H1 (cell line): ENCODE data around the gene IFNA2. TPM values are rescaled to one million over a fixed set of nuclear protein-coding genes. Genes with fewer than 3 reads are reported as not detected.

ENCODE experiments used
- CTCF ChIA-PET: fragments of 300-600 bp; sonication (Branson Sonifier 250); formaldehyde crosslinking; loops from one replicate; lab custom pipeline; 2021; ENCODE audit not compliant: partially characterized antibody; lab: Charles Lee
- POLR2A ChIA-PET: fragments of 300-600 bp; sonication (Branson Sonifier 250); formaldehyde crosslinking; loops from one replicate; lab custom pipeline; 2021; ENCODE audit warnings: inconsistent platforms; ENCODE audit not compliant: partially characterized antibody; lab: Charles Lee
- DNase-seq, 2 experiments: peaks; one replicate each; pipeline versions ENCODE4 v3.0.0 to v3.0.0-alpha.2; 2010 to 2022; ENCODE audit warnings: low spot score in 2 of 2, low read depth in 1 of 2, mixed read lengths in 1 of 2
- FAIRE-seq: peaks from 2 replicates; lab custom pipeline; 2011; peaks lifted over from hg19 to GRCh38; lab: Jason Lieb, UNC
- H2AFZ ChIP-seq: 2 replicates; pipeline ENCODE4 v1.8.1; 2012; ENCODE audit warnings: low read length, inconsistent platforms
- H2AK5ac ChIP-seq: 2 replicates; pipeline ENCODE4 v1.6.1; 2013; ENCODE audit warnings: low read depth, low read length
- H2BK120ac ChIP-seq: replicated peaks from 2 replicates; pipeline ENCODE3; 2013; ENCODE audit warnings: low read depth, low read length, inconsistent platforms
- H2BK12ac ChIP-seq: 2 replicates; pipeline ENCODE4 v1.6.1; 2013; ENCODE audit warnings: low read depth, low read length
- H2BK15ac ChIP-seq: 2 replicates; pipeline ENCODE4 v1.6.1; 2013; ENCODE audit warnings: low read length
- H2BK20ac ChIP-seq: 2 replicates; pipeline ENCODE4 v1.6.1; 2013; ENCODE audit warnings: low read length
- H2BK5ac ChIP-seq: 2 replicates; pipeline ENCODE4 v1.6.1; 2013; ENCODE audit warnings: low read depth, low read length
- H3K14ac ChIP-seq: 2 replicates; pipeline ENCODE4 v1.6.1; 2013; ENCODE audit warnings: inconsistent platforms; ENCODE audit not compliant: insufficient read length
- H3K18ac ChIP-seq: 2 replicates; pipeline ENCODE4 v1.6.1; 2013; ENCODE audit warnings: low read length; ENCODE audit errors: extremely low read depth
- H3K23ac ChIP-seq: 2 replicates; pipeline ENCODE4 v1.6.1; 2013; ENCODE audit warnings: inconsistent platforms; ENCODE audit not compliant: insufficient read length
- H3K23me2 ChIP-seq: 2 replicates; pipeline ENCODE4 v1.6.1; 2013; ENCODE audit warnings: low read depth, low read length
- H3K27ac ChIP-seq: 2 replicates; pipeline ENCODE4 v1.6.1; 2011; ENCODE audit warnings: low read depth, low read length, inconsistent platforms
- H3K27me3 ChIP-seq, 4 experiments: replicated peaks in 1 of 4; 1 replicate in 1 of 4; 2 replicates in 3 of 4; pipeline versions ENCODE4 v1.6.1 to v1.8.1; 2011 to 2013; ENCODE audit warnings: low read length in 3 of 4, mild to moderate bottlenecking in 3 of 4, inconsistent platforms in 2 of 4, mixed read lengths in 2 of 4, moderate library complexity in 1 of 4; ENCODE audit not compliant: control insufficient read depth in 3 of 4, insufficient read depth in 3 of 4; ENCODE audit errors: extremely low read depth in 1 of 4
- H3K36me3 ChIP-seq, 4 experiments: 2 replicates each; pipeline versions ENCODE4 v1.6.1 to v1.8.1; 2011 to 2013; ENCODE audit warnings: mild to moderate bottlenecking in 4 of 4, low read length in 3 of 4, moderate library complexity in 2 of 4, control low read depth in 1 of 4, inconsistent platforms in 1 of 4; ENCODE audit not compliant: insufficient read depth in 4 of 4, control insufficient read depth in 2 of 4
- H3K4ac ChIP-seq: replicated peaks from 2 replicates; pipeline ENCODE3; 2013; ENCODE audit warnings: low read length, low read depth, mixed read lengths, inconsistent platforms; ENCODE audit not compliant: insufficient read length
- H3K4me1 ChIP-seq, 4 experiments: replicated peaks in 1 of 4; 1 replicate in 1 of 4; 2 replicates in 3 of 4; pipeline versions ENCODE4 v1.6.1 to v1.8.1; 2011 to 2013; ENCODE audit warnings: low read length in 3 of 4, inconsistent platforms in 2 of 4, mixed read lengths in 1 of 4; ENCODE audit not compliant: insufficient read depth in 4 of 4, control insufficient read depth in 3 of 4
- H3K4me2 ChIP-seq, 2 experiments: 2 replicates each; pipeline versions ENCODE4 v1.6.1 to v1.8.1; 2011 to 2013; ENCODE audit warnings: low read depth in 2 of 2, low read length in 2 of 2, control low read depth in 1 of 2, inconsistent platforms in 1 of 2, mild to moderate bottlenecking in 1 of 2; ENCODE audit not compliant: insufficient read depth in 1 of 2
- H3K4me3 ChIP-seq, 4 experiments: fragments of 200-600, 300-600 bp in 1 of 4; sonication (generic), shearing (Covaris generic), sonication (Bioruptor Twin) in 1 of 4; 2 replicates each; pipeline versions ENCODE4 v1.5.1 to v1.8.1; 2011 to 2016; ENCODE audit warnings: low read length in 4 of 4, low read depth in 3 of 4, control low read depth in 2 of 4, inconsistent platforms in 2 of 4, mild to moderate bottlenecking in 2 of 4, mixed read lengths in 1 of 4, moderate library complexity in 1 of 4; ENCODE audit not compliant: insufficient read depth in 2 of 4; ENCODE audit errors: extremely low read depth in 1 of 4
- H3K56ac ChIP-seq: replicated peaks from 2 replicates; pipeline ENCODE3; 2013; ENCODE audit warnings: low read depth, mild to moderate bottlenecking, mixed read lengths, low read length, inconsistent platforms; ENCODE audit not compliant: insufficient read length
- H3K79me1 ChIP-seq: 2 replicates; pipeline ENCODE4 v1.6.1; 2013; ENCODE audit warnings: low read depth, low read length, control low read depth
- H3K79me2 ChIP-seq, 2 experiments: 2 replicates each; pipeline versions ENCODE4 v1.6.1 to v1.8.1; 2012 to 2013; ENCODE audit warnings: low read length in 2 of 2, mild to moderate bottlenecking in 2 of 2, inconsistent platforms in 1 of 2; ENCODE audit not compliant: insufficient read depth in 2 of 2, control insufficient read depth in 1 of 2
- H3K9ac ChIP-seq, 4 experiments: replicated peaks in 1 of 4; 1 replicate in 1 of 4; 2 replicates in 3 of 4; pipeline versions ENCODE4 v1.6.1 to v1.8.1; 2011 to 2013; ENCODE audit warnings: low read depth in 3 of 4, low read length in 3 of 4, control low read depth in 2 of 4, mild to moderate bottlenecking in 2 of 4, moderate library complexity in 2 of 4, inconsistent platforms in 1 of 4; ENCODE audit errors: extremely low read depth in 1 of 4
- H3K9me3 ChIP-seq, 2 experiments: 2 replicates each; pipeline versions ENCODE4 v1.6.1 to v1.8.1; 2012 to 2013; ENCODE audit warnings: mild to moderate bottlenecking in 2 of 2, moderate library complexity in 2 of 2, control low read depth in 1 of 2, inconsistent platforms in 1 of 2, low read depth in 1 of 2, low read length in 1 of 2, mixed read lengths in 1 of 2; ENCODE audit not compliant: insufficient read depth in 2 of 2
- H4K20me1 ChIP-seq, 2 experiments: replicated peaks in 1 of 2; 2 replicates each; pipeline versions ENCODE3 to v1.8.1; 2011 to 2013; ENCODE audit warnings: inconsistent platforms in 2 of 2, low read length in 2 of 2, mild to moderate bottlenecking in 1 of 2; ENCODE audit not compliant: insufficient read depth in 2 of 2, control insufficient read depth in 1 of 2
- H4K5ac ChIP-seq: 2 replicates; pipeline ENCODE4 v1.6.1; 2013; ENCODE audit warnings: low read length, low read depth, mixed read lengths, inconsistent platforms; ENCODE audit not compliant: insufficient read length
- H4K8ac ChIP-seq: 2 replicates; pipeline ENCODE4 v1.8.0; 2013; ENCODE audit warnings: mild to moderate bottlenecking, moderate library complexity, low read length, inconsistent platforms; ENCODE audit not compliant: insufficient read depth; ENCODE audit errors: extremely low read depth
- H4K91ac ChIP-seq: replicated peaks from 2 replicates; pipeline ENCODE3; 2013; ENCODE audit warnings: low read length, mixed read lengths, inconsistent platforms; ENCODE audit not compliant: insufficient read length
- BRCA1 ChIP-seq: IDR thresholded peaks from 2 replicates; pipeline ENCODE4 v1.6.1; 2012; ENCODE audit warnings: low read depth, low read length, improper control_type of control experiment
- CBX8 ChIP-seq: fragments of 300-800, 300-1000 bp; sonication (generic); IDR thresholded peaks from 2 replicates; pipeline ENCODE4 v1.7.1; 2016; ENCODE audit warnings: low read depth, low read length, borderline replicate concordance
- CHD1 ChIP-seq: IDR thresholded peaks from 2 replicates; pipeline ENCODE4 v1.6.1; 2012; ENCODE audit warnings: low read depth, low read length, improper control_type of control experiment
- CREB1 ChIP-seq: IDR thresholded peaks from 2 replicates; pipeline ENCODE4 v1.6.1; 2012; ENCODE audit warnings: inconsistent platforms
- FOSL1 ChIP-seq: IDR thresholded peaks from 2 replicates; pipeline ENCODE4 v1.6.1; 2011; ENCODE audit warnings: mild to moderate bottlenecking, low read depth, low read length, moderate library complexity; ENCODE audit not compliant: insufficient read depth
- JUN ChIP-seq: IDR thresholded peaks from 2 replicates; pipeline ENCODE4 v1.6.1; 2011; ENCODE audit warnings: low read depth, mild to moderate bottlenecking, improper control_type of control experiment, low read length
- KDM1A ChIP-seq: fragments of 200-600, 300-600 bp; sonication (generic); IDR thresholded peaks from 2 replicates; pipeline ENCODE4 v1.7.1; 2016; ENCODE audit warnings: mild to moderate bottlenecking, low read length, borderline replicate concordance
- KDM4A ChIP-seq: IDR thresholded peaks from one replicate; pipeline ENCODE4 v1.7.1; 2012; ENCODE audit warnings: low read depth, mild to moderate bottlenecking, moderate library complexity, low read length, inconsistent platforms; ENCODE audit not compliant: severe bottlenecking
- MAFK ChIP-seq: IDR thresholded peaks from 2 replicates; pipeline ENCODE4 v1.6.1; 2012; ENCODE audit warnings: low read depth, mild to moderate bottlenecking, improper control_type of control experiment, low read length
- PHF8 ChIP-seq: fragments of 200-600 bp; sonication (generic); conservative IDR thresholded peaks from 2 replicates; pipeline ENCODE4 v1.7.1; 2012; ENCODE audit warnings: low read depth, mild to moderate bottlenecking, inconsistent platforms, low read length, moderate library complexity
- POLR2AphosphoS5 ChIP-seq: IDR thresholded peaks from 2 replicates; pipeline ENCODE4 v1.6.1; 2011; ENCODE audit warnings: low read depth, low read length
- SIX5 ChIP-seq: IDR thresholded peaks from 2 replicates; pipeline ENCODE4 v1.6.1; 2011; ENCODE audit warnings: mild to moderate bottlenecking, low read depth, low read length
- WGBS, 2 experiments: shearing (Covaris generic) in 1 of 2; methylation state at CpG; one replicate each; pipeline versions ENCODE4 v1.1.6 to v1.1.7; 2013 to 2015; ENCODE audit warnings: low lambda C conversion rate in 2 of 2, mixed read lengths in 2 of 2, inconsistent platforms in 1 of 2, low coverage in 1 of 2, missing lambda C conversion rate in 1 of 2; ENCODE audit not compliant: insufficient replicate concordance in 2 of 2, insufficient coverage in 1 of 2, insufficient read length in 1 of 2; ENCODE audit errors: extremely low coverage in 1 of 2, missing lambda C conversion rate in 1 of 2; 5-methylcytosine and 5-hydroxymethylcytosine counted together
- polyA plus RNA-seq, 7 experiments: library from polyadenylated mRNA; depleted of rRNA in 3 of 7; stranded (reverse) in 5 of 7; unstranded in 2 of 7; fragments of >200 nt in 5 of 7; fragments of 200-250 nt in 2 of 7; gene quantifications; 1 replicate in 5 of 7; 2 replicates in 1 of 7; 4 replicates in 1 of 7; pipeline versions ENCODE4 v1.2.1 to v1.2.3, GENCODE V29; 2011 to 2013; ENCODE audit warnings: missing spikeins in 2 of 7, mixed read lengths in 2 of 7
- total RNA-seq: library from RNA; stranded (reverse); fragmentation: NEBNext Ultra II Directional; extraction: Animal tissue kit (Norgen Biotek cat#: 25700); gene quantifications from 2 replicates; pipeline ENCODE4 v1.2.1, GENCODE V29; 2021
- TF ChIP-seq, protein P1 (sequence below): IDR thresholded peaks from 2 replicates; pipeline ENCODE4 v1.6.1; 2011; ENCODE audit warnings: low read depth, mild to moderate bottlenecking, low read length; ENCODE audit not compliant: insufficient read depth

Gene IFNA2
- total and polyA plus RNA-seq, 2 of the 8 experiments (the other 6 are each of a cell fraction or from before 2014, with no cell fraction given) = not detected

DNA sequence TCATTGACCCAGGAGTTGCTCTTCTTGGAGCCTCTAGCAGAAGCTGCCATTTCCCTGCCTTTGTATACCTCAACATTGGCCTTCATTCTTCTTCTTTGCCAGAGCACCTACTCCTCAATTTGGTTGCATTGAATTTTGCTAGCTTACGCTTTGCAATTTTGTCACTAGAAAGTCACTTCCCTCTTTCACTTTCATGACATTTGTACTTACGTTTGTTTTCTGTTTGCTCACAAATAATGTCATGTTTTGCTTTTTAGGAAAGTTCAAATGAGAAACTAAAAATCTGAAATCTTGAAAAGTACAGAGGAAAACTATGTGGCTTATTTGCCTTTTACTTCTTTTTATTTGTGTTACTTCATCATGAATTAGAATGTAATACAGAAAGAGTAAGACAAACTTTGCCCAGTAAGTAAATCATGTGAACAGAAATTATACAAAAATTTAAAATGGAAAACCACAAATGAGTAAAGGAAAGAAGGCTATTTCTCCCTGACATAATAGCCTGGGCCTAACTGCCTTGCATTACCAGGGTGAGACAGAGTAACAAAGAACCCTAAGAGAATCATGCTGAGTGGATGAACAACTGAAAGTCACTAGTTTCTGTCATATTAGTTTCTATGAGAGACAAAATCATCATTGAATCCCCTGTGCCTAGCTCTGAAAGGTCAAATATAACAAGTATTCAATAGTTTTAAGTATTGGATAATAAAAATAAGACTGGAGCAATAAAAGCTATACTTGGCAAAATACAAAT is 47.7 kb upstream of the IFNA2 start:
- Histone ChIP-seq H2AFZ (no peak overlapping the region), H3K4me1 (peaks cover 0 to 8% (median 0%) of the 10 kb centered on the region in 4 experiments; a peak in 1 of 7 replicates), H4K8ac (no peak overlapping the region), H4K5ac (no peak overlapping the region), H3K27me3 (no peaks in the 10 kb centered on the region), H3K9ac (no peak overlapping the region), H2BK20ac (no peak overlapping the region), H3K18ac (no peak overlapping the region), H3K36me3 (no peaks in the 10 kb centered on the region), H3K14ac (no peak overlapping the region), H3K23me2 (no peaks in the 10 kb centered on the region), H3K23ac (no peak overlapping the region), H3K27ac (no peak overlapping the region), H4K91ac (no peak overlapping the region), H2BK12ac (no peak overlapping the region), H2BK5ac (no peak overlapping the region), H3K4me3 (no peak overlapping the region), H3K4me2 (no peak overlapping the region), H3K56ac (no peak overlapping the region), H3K79me1 (no peaks in the 10 kb centered on the region), H3K4ac (no peak overlapping the region), H2BK15ac (no peak overlapping the region), H4K20me1 (no peaks in the 10 kb centered on the region), H3K9me3 (no peaks in the 10 kb centered on the region), H2AK5ac (no peak overlapping the region), H3K79me2 (no peaks in the 10 kb centered on the region), H2BK120ac (no peak overlapping the region)
- DNase-seq = no peak
- FAIRE-seq = no peak
- 94% methylated on average over 2 of the region's 2 CpGs; no CpG with 5 or more reads in 1 of the 2 experiments for WGBS, 2 experiments
- POLR2A ChIA-PET = no interaction called here
- CTCF ChIA-PET = interaction anchor here (0.7 to 4.6 kb wide), 8 partner anchors 13 to 180 kb away, joined by 3 to 36 read pairs (median 9); no protein-coding TSS in a partner anchor
- TF ChIP-seq, protein P1, sequence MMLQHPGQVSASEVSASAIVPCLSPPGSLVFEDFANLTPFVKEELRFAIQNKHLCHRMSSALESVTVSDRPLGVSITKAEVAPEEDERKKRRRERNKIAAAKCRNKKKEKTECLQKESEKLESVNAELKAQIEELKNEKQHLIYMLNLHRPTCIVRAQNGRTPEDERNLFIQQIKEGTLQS = no peak
- TF ChIP-seq SIX5 = no peak
- no peak for TF ChIP-seq PHF8
- TF ChIP-seq BRCA1 = no peak
- no peak for TF ChIP-seq MAFK
- TF ChIP-seq CHD1 = no peak
- TF ChIP-seq CREB1 = no peak
- TF ChIP-seq CBX8 = no peak
- TF ChIP-seq JUN = no peak
- TF ChIP-seq POLR2AphosphoS5 = no peak
- TF ChIP-seq KDM4A = no peak
- no peak for TF ChIP-seq FOSL1
- TF ChIP-seq KDM1A = no peak
